ENCODE measurements around the gene GABRB2. TPM values are rescaled to one million over a fixed set of nuclear protein-coding genes. Genes with fewer than 3 reads are reported as not detected.

GABRB2 gene
- not detected in 5 replicates for total RNA-seq (2022; extraction: Qiagen RNA extraction; ENCODE audit: low read depth)

DNA sequence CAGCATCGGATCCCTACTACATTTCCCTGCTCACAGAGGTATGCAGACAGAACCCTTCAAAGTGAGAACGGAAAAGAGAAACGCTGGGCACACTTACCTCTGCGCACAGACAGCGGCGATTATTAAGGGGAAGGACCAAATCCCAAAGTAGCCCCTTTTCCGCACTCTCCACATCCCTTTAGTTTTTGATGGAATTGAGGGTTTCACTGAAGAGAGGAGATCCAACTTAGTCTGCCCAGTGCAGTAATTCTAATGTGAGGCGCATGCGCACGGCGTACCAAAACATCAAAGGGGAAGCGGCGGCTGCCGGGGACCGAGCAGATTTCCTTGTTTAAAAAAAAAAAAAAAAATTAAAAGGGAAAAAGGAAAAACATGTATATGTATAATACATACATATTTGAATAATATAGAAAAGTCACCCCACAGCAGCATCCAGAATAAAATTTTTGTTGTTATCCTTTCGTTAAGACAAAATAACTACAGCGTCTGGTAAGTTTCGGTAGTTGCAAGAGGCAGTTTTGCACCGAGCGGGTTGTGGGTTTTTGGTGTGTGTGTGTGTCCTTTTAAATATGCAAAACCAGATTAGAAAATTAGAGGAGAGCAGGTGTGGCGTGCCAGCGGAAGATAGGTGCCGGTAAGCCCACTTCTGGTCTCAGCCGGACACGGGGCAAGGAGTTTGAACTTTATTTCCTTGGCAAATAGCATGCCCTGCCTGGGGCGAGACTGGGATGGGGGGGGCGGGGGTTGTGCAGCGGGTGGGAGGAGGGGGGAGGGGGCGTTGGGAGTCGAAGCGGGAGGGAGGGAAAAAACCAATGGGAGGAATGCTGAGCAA, at the start of gene GABRB2:
Gene GABRB2 (minus strand): TSS at position 256 of the 832 bp plus-strand sequence. CDS start 82 bp downstream, at position 174.

Other genes with a start within 250 kb of the GABRB2 start
- gene GABRA6, start 139.0 kb upstream of the GABRB2 start, total RNA-seq (2022; extraction: Qiagen RNA extraction; ENCODE audit: low read depth), result not detected in 5 replicates

All from A549 treated with ZK216348 at 1 μM for 4 hours (cell line).